GM18867 (cell line): ENCODE data around the gene MGRN1.

ENCODE experiments used
- ATAC-seq: cut with Tn5 transposase; IDR thresholded peaks from one replicate; pipeline ENCODE4 v1.9.1; 2021; ENCODE audit warnings: mild to moderate bottlenecking, moderate library complexity; ENCODE audit not compliant: unreplicated experiment

MGRN1 gene

GRCh38 chr16:4624015-4624826, at the start of gene MGRN1:
TSS of gene MGRN1 (plus strand) at chr16:4624826. CDS start at chr16:4624961, 135 bp downstream.
- ATAC-seq: peak; percentile 66

GRCh38 chr16:4574919-4575705, 49.5 kb upstream of the MGRN1 start:
- ATAC-seq: no peak

- no peak for ATAC-seq
Observed at GRCh38 chr16:4576008-4576407, 48.6 kb upstream of the MGRN1 start.

- no peak for ATAC-seq
Observed at GRCh38 chr16:4578961-4579530, 45.6 kb upstream of the MGRN1 start.

- ATAC-seq: no peak
Observed at GRCh38 chr16:4580250-4580649, 44.4 kb upstream of the MGRN1 start.

GRCh38 chr16:4583906-4584305, 40.7 kb upstream of the MGRN1 start:
- ATAC-seq: no peak

GRCh38 chr16:4586291-4586690, 38.3 kb upstream of the MGRN1 start:
- no peak for ATAC-seq

- no peak for ATAC-seq
Observed at GRCh38 chr16:4588386-4588785, 36.2 kb upstream of the MGRN1 start.

GRCh38 chr16:4588961-4589360, 35.7 kb upstream of the MGRN1 start:
- no peak for ATAC-seq

GRCh38 chr16:4591191-4591590, 33.4 kb upstream of the MGRN1 start:
- no peak for ATAC-seq

- no peak for ATAC-seq
Observed at GRCh38 chr16:4591706-4592470, 32.7 kb upstream of the MGRN1 start.

- no peak for ATAC-seq
Observed at GRCh38 chr16:4593086-4593485, 31.5 kb upstream of the MGRN1 start.

- no peak for ATAC-seq
Observed at GRCh38 chr16:4594433-4595410, 29.9 kb upstream of the MGRN1 start.

GRCh38 chr16:4597174-4597573, 27.5 kb upstream of the MGRN1 start:
- ATAC-seq: no peak

GRCh38 chr16:4599037-4599436, 25.6 kb upstream of the MGRN1 start:
- ATAC-seq: no peak

- ATAC-seq: no peak
Observed at GRCh38 chr16:4599545-4599944, 25.1 kb upstream of the MGRN1 start.

- no peak for ATAC-seq
Observed at GRCh38 chr16:4601036-4601863, 23.4 kb upstream of the MGRN1 start.

- no peak for ATAC-seq
Observed at GRCh38 chr16:4601864-4602186, 22.8 kb upstream of the MGRN1 start.

GRCh38 chr16:4602331-4602730, 22.3 kb upstream of the MGRN1 start:
- no peak for ATAC-seq
